Activated CD4-positive, alpha-beta T cell treated with anti-CD3 and anti-CD28 coated beads, Interleukin-10, Interleukin-2, amounts not matched to agents 100 ng/mL and 50 ng/mL, durations not matched to agents 16 hours and 8 hours (primary cell): ENCODE results near the gene ASS1.

Source experiments
- DNase-seq: peaks from one replicate; pipeline ENCODE4 v3.0.0-alpha.2; 2020

The ASS1 gene

DNA sequence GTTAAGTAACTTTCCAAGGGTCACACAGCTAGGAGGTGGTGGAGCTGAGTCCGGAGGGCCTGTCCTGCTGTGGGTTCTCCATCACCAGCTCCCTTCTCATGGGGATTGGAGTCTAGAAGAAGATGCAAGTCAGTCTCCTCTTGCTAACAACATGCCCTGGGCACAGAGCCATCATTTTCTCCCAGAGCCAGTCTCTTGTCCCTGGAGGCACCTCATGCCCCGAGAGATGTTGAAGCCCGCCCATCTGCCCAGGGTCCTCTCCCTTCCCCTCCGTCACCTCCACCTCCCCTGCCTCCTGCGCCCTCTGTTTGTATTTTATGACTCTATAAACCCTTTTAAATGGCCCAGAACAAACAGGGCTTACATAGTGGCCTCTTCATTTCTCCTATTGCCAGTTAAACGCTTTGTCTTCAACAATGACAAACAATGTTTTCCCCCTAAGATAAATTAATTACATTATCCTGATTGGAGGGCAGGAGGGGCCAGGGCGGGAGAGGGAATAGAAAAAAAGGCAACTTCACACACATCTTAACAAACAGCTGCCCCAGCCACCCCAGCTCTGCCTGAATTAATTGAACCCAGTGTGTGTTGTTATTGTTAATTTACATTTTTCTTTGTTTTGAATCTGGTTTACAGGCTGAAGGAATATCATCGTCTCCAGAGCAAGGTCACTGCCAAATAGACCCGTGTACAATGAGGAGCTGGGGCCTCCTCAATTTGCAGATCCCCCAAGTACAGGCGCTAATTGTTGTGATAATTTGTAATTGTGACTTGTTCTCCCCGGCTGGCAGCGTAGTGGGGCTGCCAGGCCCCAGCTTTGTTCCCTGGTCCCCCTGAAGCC, 55.8 kb downstream of the ASS1 start:
- no peak for DNase-seq

DNA sequence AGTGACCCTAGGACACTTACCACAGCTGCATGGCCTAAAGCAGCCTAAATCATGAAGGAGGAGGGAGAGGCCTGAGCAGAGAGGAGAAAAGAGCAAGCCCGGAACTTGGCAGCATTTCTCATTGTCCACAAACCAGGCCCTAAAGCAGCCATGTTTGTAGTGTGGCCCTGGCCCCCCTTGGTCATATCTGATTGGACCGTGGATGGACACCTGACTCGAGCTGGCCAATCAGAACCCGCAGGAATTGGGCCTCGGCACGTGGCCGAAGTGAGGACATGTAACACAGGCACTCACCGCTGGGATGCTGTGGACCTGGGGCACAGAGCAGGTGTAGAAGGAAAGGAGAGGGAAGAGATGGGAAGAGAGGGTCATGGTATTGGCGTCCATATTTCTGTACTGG, 56.9 kb downstream of the ASS1 start:
- DNase-seq: no peak

DNA sequence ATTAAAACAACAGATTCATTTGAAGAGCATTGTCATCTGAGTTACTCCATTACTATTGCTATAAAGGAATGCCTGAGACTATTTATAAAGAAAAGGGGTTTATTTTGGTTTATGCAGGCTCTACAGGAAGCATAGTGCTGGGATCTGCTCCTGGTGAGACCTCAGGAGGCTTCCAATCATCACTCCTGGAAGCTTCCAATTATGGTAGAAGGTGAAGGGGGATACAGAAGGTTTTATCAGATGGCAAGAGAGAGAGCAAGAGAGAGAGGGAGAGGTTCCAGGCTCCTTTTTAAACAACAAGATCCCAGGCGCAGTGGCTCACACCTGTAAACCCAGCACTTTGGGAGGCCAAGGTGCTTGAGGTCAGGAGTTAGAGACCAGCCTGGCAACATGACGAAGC, 63.5 kb downstream of the ASS1 start:
- no peak for DNase-seq

DNA sequence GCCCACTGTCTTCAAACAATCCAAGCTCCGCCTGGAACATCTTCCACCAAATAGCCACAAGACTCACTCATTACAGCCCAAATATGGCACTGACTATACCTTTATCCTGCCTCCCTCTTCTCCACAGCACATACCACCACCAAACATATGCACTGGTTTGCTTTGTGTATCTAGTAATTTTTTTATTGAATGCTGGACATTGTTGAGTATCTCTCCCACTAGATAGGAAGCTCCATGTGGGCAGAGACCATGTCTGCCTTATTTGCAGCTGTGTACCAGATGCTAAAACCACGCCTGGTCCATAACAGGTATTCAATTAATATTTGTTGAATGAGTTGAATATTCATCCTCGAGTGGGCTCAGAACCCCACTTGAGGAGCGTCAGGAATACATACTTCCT, 67.4 kb downstream of the ASS1 start:
- DNase-seq: no peak

DNA sequence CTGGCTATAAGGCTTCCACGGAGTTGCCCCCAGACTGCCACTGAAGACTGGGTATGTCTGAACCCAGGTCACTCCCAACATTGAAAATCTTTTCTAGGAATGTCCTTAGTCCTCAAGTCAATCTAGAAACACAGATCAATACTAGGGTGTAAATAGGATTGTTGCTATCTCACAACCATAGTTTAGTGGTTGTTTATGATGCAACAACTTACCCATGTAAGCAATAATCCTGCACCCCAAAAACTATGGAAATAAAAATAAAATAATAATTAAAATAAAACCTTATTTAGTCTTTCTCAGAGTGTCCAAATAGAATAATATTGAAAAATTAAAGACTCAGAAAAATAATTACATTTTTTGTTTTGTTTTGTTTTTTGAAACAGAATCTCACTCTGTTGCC, 68.3 kb downstream of the ASS1 start:
- no peak for DNase-seq

DNA sequence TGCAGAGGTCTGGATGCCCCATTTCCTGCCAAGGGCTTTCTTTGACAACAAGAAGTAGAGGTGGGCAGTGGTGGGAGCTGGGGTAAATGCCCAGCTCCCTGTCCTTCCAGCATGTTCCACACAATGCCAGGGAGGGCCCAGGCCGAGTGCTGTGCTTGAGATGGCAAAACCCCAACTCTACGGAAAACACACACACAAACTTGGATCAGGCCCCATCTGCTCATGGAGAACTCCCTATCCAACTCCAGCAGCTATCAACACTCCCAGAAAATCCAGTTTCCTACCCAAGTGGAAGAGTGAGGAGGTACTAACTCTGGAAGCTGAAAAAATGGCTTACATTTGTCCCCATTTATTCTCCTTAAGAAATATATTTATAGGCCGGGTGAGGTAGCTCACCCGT, 73.5 kb downstream of the ASS1 start:
- DNase-seq: no peak

DNA sequence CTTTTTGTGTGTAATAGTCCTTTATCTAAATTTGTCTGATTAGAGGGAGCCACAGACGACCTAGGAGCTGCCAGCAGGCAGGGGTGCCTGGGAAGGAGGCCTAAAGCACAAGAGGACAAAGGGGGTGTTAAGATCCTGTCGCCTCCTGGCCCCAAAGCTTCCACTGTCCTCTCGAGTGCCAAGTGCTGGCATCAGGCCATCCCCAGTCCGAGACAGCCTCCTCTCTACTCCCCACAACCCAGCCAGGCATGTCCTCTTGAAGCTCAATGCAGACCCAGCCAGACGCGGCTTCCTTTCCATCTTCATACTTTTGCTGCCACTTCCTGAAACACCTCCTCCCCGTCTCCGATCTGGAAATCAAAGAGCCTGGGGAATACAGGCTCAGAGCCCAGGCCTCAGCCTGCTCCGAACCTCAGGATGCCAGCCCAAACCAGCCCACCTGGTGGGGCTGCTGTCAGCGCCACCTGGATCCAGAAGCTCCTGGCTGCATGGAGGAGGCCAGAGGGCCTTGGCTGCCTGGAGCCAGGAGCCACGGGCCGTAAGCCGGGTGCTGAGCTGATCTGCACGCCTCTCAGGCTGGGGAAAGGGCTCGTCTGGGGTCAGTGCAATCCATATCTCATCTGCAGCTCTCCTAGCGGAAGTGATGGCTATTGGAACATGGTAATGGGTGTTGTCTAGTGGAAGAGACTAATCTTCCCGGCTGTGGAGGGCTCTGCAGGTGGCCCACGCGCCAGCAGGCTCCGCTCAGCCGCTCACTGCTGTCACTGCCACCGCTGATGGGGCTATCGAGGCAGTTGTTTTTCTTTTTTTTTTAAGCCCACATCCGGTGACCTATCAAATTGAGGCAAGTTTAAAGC, 74.4 kb downstream of the ASS1 start:
- DNase-seq: no peak

DNA sequence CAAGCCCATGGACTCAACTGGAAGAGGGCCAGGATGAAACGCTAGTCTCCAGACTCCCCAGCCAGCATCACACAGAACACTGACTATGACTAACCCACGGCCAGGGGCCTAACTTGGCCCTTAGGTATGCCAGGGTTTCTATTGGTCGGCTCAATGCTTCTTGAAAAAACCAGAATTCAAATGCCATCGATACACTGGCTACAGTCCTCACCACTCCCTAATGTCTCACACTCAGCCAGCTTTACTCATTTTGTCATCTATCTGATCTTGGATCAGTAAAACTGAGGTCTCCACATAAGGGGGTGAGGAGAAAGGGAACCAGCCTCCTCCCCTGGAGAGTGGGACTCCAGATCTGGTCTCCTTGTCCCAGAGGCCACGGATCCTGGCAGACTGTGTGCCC, 75.2 kb downstream of the ASS1 start:
- no peak for DNase-seq

DNA sequence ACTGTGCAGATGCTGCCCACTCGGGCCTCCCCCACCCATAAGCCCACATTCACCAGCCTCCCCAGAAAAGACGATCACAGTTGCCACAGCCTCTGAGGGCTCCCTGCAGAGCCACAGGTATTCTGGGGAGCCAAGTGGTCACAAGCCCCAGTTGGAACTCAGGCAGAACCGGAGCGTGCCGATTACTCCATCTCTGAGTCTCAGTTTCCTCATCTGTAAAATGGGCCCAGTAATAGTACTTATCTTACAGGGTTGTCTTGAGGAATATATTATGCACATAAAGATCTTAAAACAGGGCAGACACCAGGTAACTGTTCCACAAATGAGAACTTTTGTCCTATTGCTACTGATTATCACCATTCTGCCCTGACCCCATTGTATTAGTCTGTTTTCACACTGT, 77.0 kb downstream of the ASS1 start:
- no peak for DNase-seq

DNA sequence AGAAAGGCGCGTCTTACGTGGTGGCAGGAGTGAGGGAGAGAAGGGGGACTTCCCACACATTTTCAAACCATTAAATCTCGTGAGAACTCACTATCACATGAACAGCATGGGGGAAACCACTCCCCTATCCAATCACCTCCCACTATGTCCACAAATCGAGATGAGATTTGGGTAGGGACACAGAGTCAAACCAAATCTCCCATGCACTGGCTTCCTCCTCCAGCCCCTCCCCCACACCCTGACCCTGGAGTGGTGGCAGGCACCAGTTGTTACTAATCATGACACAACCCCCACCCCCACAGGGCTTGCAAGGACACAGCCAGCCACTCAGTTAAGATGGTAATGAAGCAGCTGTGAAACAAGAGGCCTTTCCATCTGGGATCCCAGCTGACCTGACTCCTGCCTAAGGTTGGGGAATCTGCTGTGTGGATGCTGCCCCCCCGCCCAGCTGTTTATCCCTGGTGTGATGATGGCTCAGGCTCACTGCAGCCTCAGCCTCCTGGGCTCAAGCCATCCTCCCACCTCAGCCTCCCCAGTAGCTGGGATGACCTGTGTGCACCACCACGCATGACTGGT, 77.6 kb downstream of the ASS1 start:
- DNase-seq: no peak

DNA sequence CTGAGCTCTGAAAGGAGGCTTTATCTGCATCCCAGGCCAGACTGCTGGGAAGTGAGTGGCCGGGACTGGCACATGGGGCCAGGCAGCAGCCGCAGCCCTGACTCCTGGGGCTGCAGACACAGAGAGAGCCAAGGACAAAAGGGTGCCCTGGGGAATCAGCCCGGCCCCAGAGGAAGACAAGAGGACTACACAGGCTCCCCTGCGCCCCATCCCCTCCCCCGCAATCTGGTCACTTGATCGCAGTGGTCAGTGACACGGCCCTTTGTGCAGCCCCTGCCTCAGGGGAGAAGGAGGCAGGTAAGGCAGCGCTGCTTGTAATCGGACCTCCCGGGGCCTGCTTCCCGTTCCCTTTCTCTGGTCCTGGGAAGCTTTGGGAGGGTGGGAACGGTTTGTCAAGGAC, 79.2 kb downstream of the ASS1 start:
- DNase-seq: no peak

DNA sequence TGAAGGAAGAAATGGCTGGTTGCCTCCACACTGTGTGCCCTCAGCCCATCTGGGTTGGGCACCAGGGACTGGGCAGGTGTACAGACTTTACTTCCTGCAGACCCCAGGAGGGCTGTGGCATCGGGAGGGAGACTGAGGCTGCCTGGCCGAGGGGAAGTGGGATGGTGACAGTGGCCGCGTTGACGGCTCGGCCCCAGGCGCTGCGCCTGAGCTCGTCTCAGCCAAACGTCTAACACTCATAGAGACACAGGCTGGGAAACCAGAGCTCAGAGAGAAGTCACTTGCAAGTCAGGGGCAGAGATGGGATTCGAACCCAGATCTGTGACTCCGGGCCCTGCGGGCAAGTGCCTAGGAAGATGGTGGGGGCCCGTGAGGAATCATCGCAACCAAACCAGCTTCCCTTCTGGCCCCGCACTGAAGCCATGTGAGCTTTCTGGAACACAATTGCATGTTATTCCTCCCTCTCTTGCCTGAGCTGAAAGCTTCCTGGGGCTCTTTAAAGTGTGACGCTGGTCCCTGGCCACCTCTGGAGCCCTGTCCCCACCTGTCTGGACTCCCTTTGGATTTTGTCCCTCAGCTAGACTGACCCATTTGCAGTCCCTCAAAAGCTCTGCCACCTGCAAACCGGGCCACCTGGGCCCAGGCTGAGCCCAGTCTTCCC, 81.6 kb downstream of the ASS1 start:
- DNase-seq: no peak

DNA sequence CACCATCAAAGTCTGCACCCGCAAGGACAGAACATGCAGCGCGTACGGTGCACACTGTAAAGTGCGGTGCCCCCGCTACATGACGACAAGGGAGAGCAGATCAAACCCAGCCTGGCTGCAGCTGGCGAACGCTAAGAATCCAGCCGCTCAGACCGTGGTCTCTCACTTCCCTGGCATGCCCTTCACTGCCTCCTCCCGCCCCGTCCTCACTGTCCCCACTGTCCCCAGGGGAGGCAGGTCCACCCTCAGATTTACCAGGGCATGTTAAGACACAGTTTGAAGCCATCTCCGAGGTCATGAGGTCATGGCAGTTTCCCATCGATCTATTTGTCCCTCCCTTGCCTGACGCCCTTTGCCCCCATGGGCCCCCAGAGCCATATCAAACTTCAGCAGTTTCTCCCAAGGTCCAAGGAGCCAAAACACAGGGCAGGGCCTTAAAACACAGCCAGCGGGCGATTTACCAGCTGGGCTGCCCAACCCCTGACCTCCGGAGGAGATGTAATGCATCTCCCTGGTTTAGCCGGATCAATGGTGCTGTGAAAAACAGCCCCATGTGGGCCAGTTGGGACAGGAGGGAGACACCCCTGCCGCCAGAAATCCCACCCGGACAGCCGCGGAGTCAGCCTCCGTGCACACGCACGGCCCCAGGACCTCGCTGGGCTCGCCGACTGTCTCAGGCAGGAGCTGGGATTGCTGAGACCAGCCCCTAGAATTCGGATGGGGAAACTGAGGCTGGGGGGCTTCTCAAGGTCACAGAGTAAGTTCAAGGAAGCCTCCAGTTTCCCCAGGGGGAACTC, 82.3 kb downstream of the ASS1 start:
- DNase-seq: no peak

DNA sequence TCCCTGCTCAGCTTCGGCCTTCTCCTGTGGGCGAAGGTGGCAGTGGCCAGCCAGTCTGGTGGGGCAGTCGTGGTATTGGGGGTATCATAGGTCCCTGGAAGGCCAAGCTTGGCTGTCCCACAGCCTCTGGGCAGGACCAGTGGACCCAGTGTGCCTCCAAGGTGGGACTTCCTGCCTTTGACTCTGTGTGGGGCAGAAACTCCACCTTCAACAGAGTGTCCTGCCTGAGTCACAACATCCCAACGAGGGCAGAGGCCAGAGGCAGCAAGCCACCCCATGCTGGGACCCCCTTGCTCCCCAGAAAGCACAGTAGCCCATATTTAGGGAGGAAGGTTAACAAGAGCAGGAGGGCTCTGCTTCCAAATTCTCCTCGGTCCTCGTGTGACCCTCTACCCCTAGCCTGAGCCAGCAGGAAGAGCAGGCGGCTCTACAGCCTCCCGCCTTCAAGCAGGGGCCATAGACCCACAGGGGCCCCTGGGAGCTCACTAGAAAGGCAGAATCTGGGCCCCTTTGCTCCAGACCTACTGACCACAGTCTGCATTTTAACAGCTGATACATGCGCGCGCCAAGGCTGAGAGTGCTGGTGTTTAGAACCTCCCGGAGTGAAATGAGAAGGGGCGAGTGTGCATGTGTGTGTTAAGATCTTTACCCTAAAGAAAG, 83.0 kb downstream of the ASS1 start:
- no peak for DNase-seq

DNA sequence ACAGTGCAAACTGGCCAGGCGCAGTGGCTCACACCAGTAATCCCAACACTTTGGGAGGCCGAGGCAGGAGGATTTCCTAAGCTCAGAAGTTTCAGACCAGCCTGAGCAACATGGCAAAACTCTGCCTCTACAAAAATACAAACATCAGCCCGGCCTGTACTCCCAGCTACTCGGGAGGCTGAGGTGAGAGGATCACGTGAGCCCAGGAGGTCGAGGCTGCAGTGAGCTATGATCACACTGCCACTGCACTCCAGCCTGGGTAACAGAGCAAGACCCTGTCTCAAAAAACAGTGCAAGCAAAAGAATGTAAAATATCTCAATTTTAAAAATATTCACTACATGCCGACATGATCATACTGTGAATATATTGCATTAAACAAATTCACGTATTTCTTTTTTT, 83.9 kb downstream of the ASS1 start:
- no peak for DNase-seq

DNA sequence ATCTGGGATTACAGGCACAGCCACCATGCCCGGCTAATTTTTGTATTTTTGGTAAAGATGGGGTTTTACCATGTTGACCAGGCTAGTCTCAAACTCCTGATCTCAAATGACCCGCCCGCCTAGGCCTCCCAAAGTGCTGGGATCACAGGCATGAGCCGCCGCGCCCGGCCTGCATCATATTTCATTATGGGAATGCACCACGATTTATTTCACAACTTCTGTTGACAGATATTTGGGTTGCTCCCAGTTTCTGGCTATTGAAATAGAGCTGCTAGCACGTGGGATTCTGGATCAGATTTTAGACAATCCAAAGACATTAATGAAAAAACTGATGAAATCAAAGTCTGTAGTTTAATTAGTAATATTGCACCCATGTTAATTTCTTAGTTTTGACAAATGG, 86.2 kb downstream of the ASS1 start:
- no peak for DNase-seq

DNA sequence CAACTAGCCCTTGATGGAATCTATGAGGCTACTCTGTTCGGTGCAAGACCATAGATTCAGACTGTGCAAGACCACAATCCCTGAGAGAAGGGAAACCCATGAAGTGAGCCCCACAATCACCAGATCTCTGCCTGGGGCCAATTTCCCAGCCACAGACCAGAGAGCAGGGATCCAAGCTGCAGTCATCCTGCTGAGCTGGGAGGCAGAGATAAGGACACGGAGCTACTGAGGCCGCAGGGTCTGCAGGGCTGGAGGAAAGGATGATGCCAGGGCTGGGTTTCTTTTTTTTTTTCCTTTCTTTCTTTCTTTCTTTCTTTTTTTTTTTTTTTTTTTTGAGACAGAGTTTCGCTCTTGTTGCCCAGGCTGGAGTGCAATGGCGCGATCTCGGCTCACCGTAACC, 86.9 kb downstream of the ASS1 start:
- DNase-seq: no peak

DNA sequence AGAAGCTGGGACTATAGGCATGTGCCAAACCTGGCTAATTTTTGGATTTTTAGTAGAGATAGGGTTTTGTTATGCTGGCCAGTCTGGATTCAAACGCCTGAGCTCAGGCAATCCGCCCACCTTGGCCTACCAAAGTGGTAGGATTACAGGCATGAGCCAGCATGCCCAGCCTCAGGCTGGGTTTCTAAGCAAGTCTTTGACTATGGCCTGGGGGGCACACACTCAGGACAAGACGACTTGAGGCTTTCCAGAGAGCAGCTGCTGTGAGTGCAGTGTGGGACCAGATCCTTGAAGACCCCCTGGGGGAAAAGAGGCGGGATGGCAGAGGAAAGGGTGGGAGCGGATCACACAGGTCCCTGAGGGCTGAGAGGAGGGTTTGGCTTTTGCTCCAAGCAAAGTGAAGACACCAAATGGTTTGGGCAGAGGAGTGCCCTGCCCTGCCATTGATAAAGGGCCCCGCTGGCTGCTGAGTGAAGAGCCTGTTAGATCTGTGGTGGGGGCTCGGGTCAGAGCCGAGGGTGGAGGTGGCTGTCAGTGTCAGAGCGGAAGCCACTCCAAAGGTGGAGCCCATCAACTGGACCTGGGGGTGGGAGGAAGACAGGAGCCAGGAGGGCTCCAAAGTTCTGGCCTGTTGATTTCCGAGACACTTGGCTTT, 87.8 kb downstream of the ASS1 start:
- no peak for DNase-seq

DNA sequence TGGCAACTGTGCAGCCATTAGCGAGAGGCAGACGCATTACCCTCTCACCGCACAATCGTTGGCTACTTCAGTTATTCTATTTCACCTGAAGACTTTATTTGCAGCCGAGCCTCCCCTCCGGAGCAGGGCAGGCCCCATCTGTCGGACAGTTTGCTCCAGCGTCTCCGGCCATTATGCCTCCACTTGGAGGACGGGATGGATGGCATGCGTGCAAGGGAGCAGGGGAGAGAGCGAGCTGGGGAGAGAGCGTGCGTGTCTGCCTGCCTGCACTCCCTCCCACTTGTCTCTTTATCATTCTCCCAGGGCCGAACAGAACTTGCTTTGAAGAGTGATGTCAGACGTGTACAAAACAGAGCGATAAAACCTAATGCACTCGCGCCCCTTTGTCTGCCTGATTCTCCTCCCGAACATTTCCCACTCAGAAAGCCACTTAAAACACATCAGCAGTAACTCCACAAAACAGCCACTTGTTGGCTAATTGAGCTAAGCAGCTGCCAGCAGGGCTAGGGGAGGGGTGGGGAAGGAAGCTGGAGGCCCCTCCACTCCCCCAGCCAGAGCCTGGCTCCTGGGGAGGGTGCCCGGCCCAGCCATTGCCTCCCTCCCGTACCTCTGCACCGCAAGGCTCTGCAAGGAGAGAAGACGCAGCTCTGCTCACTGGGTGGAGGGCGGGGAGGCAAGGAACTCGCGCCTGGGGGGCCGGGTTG, 91.2 kb downstream of the ASS1 start:
- no peak for DNase-seq

DNA sequence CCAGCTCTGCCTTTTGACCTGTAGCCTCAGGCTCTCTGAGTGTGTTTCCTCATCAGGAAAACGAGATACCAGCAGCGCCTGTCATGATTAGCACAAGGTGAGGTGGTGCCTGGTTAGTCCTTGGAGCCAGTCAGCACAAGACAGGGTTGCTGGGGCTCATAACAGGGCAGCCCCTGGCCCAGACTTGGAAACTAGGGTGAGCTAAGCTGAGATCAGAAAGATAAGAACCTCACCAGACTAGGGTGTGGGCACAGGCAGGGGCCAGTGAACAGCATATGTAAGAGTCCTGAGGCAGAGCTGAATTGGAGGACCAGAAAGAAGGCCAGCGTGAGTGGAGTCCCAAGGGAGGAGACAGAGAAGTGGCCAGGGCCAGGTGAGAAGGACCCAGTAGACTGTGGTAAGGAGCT, 91.9 kb downstream of the ASS1 start:
- no peak for DNase-seq
